Limb (tissue), 2 donors: Measurements from ENCODE around the gene FAM13A.
"Not testable (repeated sequence)": the region's sequence is repeated elsewhere in the genome, so short reads cannot be mapped to it uniquely, and the experiment has no call there.

Experiments
- DNase-seq, 2 donors: peaks; one replicate each; pipeline ENCODE4 v3.0.0-alpha.2; 2016; ENCODE audit errors: extremely low spot score in 2 of 2

The FAM13A gene

GRCh38 chr4:89000844-89001360, 56.1 kb downstream of the FAM13A start:
- no peak for DNase-seq

- no peak for DNase-seq
These were observed 56.6 kb downstream of the FAM13A start for GRCh38 chr4:89000382-89000781.

- no peak for DNase-seq
These were observed 57.5 kb downstream of the FAM13A start for GRCh38 chr4:88999392-88999930.

- DNase-seq: no peak
These were observed 58.1 kb downstream of the FAM13A start for GRCh38 chr4:88998891-88999290.

- no peak for DNase-seq
These were observed 59.0 kb downstream of the FAM13A start for GRCh38 chr4:88998001-88998400.

GRCh38 chr4:88995874-88996273, 61.1 kb downstream of the FAM13A start:
- DNase-seq: no peak

- DNase-seq: not testable (repeated sequence)
These were observed 61.7 kb downstream of the FAM13A start for GRCh38 chr4:88995257-88995656.

GRCh38 chr4:88993246-88993645, 63.7 kb downstream of the FAM13A start:
- DNase-seq: no peak

GRCh38 chr4:88991746-88992145, 65.2 kb downstream of the FAM13A start:
- no peak for DNase-seq

- no peak for DNase-seq
These were observed 67.0 kb downstream of the FAM13A start for GRCh38 chr4:88989990-88990389.

GRCh38 chr4:88985088-88985773, 71.8 kb downstream of the FAM13A start:
- no peak for DNase-seq

- DNase-seq: no peak
These were observed 74.2 kb downstream of the FAM13A start for GRCh38 chr4:88982757-88983156.

- no peak for DNase-seq
These were observed 75.0 kb downstream of the FAM13A start for GRCh38 chr4:88981993-88982392.

GRCh38 chr4:88981556-88981955, 75.4 kb downstream of the FAM13A start:
- no peak for DNase-seq

GRCh38 chr4:88979276-88979675, 77.7 kb downstream of the FAM13A start:
- no peak for DNase-seq

- DNase-seq: no peak
These were observed 80.3 kb downstream of the FAM13A start for GRCh38 chr4:88976775-88977035.

- DNase-seq: no peak
These were observed 80.8 kb downstream of the FAM13A start for GRCh38 chr4:88975958-88976774.

GRCh38 chr4:88971536-88971935, 85.4 kb downstream of the FAM13A start:
- no peak for DNase-seq

GRCh38 chr4:88969746-88970145, 87.2 kb downstream of the FAM13A start:
- no peak for DNase-seq

- DNase-seq: no peak
These were observed 87.7 kb downstream of the FAM13A start for GRCh38 chr4:88969271-88969670.

GRCh38 chr4:88967883-88968331, 89.1 kb downstream of the FAM13A start:
- no peak for DNase-seq

GRCh38 chr4:88965053-88965452, 91.9 kb downstream of the FAM13A start:
- DNase-seq: no peak

- DNase-seq: no peak
These were observed 92.5 kb downstream of the FAM13A start for GRCh38 chr4:88964450-88964849.
